ENCODE results near the gene CCNY. TPM values are rescaled to one million over a fixed set of nuclear protein-coding genes. Genes with fewer than 3 reads are reported as not detected.
"Not testable (repeated sequence)": the region's sequence is repeated elsewhere in the genome, so short reads cannot be mapped to it uniquely, and the experiment has no call there.

CCNY gene
- total and polyA plus RNA-seq, 8 donors = 10.6 to 41.7 (median 26.6) TPM

DNA sequence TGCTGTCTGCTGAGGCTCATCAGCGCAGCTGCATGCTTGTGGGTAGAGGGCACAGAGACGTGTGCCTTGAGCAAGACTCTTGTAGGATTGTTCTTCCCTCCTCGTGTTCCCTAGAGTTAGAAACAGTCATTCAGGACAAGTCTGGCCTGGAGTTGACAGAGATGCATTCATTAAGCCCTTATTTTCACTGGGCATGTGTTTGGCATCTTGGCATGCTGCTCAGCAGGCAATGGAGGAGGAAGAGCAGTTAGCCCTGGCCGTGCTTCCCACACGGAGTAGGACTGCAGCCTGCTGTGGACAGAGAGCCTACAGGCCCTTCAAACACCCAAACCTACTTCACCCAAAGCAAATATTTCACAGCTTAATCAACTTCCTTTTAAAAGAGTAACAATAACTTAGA lies 195.8 kb downstream of the CCNY start:
- WGBS, 2 donors = 91 to 95% methylated on average over 5 of the region's 5 CpGs
- Histone ChIP-seq H3K36me3 (peaks cover 0 to 16% (median 4%) of the 10 kb centered on the region in 3 donors), H3K27ac (no peak overlapping the region), H3K27me3 (no peaks in the 10 kb centered on the region), H3K4me1 (no peaks in the 10 kb centered on the region), H3K4me3 (no peak overlapping the region), H3K9me3 (no peaks in the 10 kb centered on the region)
- ATAC-seq (no peak), FAIRE-seq (no peak), DNase-seq (no peak)
- no peak for TF ChIP-seq CTCF (IDR thresholded peaks at IDR 0.05)
- intact Hi-C loops (cut with DNase I) = no loop called here

- FAIRE-seq = no peak
- H3K27me3 ChIP-seq = no peaks in the 10 kb centered on the region
- H3K9me3 ChIP-seq = no peaks in the 10 kb centered on the region
- intact Hi-C loops (cut with DNase I) = no loop called here
- no peak for ATAC-seq
- no peak overlapping the region for H3K27ac ChIP-seq
- peaks cover 0 to 16% (median 4%) of the 10 kb centered on the region in 3 donors for H3K36me3 ChIP-seq
- TF ChIP-seq CTCF (IDR thresholded peaks at IDR 0.05) = no peak
- H3K4me1 ChIP-seq = no peaks in the 10 kb centered on the region
- WGBS, 2 donors = 89 to 93% methylated on average over 4 of the region's 4 CpGs
- H3K4me3 ChIP-seq = no peak overlapping the region
- no peak for DNase-seq
Observed at GRCh38 chr10:35533565-35533964, 197.3 kb downstream of the CCNY start.

DNA sequence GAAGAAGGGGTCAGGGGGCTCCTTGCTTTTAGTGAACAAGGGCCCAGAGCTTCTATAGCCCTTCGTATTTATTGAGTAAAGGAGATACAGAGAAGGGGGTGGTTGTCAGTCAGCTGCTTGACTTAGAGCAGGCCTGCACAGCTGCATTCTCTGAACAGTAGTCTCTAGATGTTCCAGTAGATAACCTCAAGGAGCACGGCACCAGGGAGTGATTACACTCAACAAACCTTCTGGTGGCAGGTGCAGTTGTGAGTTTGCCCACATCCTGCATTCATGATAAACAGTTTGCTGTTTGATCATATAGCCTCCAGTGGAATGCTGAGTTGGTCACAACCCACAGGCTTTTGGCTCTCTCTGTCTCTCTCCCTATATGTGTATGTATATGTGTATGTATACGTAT lies 198.8 kb downstream of the CCNY start:
- H3K4me1 ChIP-seq = no peaks in the 10 kb centered on the region
- no peak for TF ChIP-seq CTCF (IDR thresholded peaks at IDR 0.05)
- no peaks in the 10 kb centered on the region for H3K9me3 ChIP-seq
- DNase-seq = no peak
- peaks cover 0 to 14% (median 4%) of the 10 kb centered on the region in 3 donors for H3K36me3 ChIP-seq
- no peak for ATAC-seq
- no peak for FAIRE-seq
- H3K27ac ChIP-seq = no peak overlapping the region
- no peaks in the 10 kb centered on the region for H3K27me3 ChIP-seq
- intact Hi-C loops (cut with DNase I) = no loop called here
- no peak overlapping the region for H3K4me3 ChIP-seq
- 92 to 98% methylated on average over 3 of the region's 3 CpGs for WGBS, 2 donors

GRCh38 chr10:35536789-35537188 lies 200.5 kb downstream of the CCNY start:
- no peak overlapping the region for H3K27ac ChIP-seq
- WGBS, 2 donors = 97 to 100% methylated on average over 4 of the region's 4 CpGs
- no peaks in the 10 kb centered on the region for H3K9me3 ChIP-seq
- intact Hi-C loops (cut with DNase I) = no loop called here
- no peak overlapping the region for H3K4me3 ChIP-seq
- no peaks in the 10 kb centered on the region for H3K4me1 ChIP-seq
- TF ChIP-seq CTCF (IDR thresholded peaks at IDR 0.05) = no peak
- H3K36me3 ChIP-seq = peaks cover 0 to 5% (median 4%) of the 10 kb centered on the region in 3 donors
- ATAC-seq = no peak
- FAIRE-seq = no peak
- no peaks in the 10 kb centered on the region for H3K27me3 ChIP-seq
- no peak for DNase-seq

GRCh38 chr10:35537925-35538324 lies 201.6 kb downstream of the CCNY start:
- H3K27ac ChIP-seq; FAIRE-seq; H3K36me3 ChIP-seq; H3K4me1 ChIP-seq; DNase-seq; H3K4me3 ChIP-seq; H3K27me3 ChIP-seq; H3K9me3 ChIP-seq; intact Hi-C loops (cut with DNase I); ATAC-seq: not testable (repeated sequence)
- WGBS, 2 donors = 97 to 100% methylated on average over 3 of the region's 3 CpGs
